Activated CD4-positive, alpha-beta T cell treated with anti-CD3 and anti-CD28 coated beads for 4 hours (primary cell): ENCODE measurements around the gene TECPR1.
A peak's percentile ranks its signal among the peaks of the same experiment; 100 is the strongest.

ENCODE experiments used
- DNase-seq, 2 donors: peaks; one replicate each; pipeline ENCODE4 v3.0.0-alpha.2; 2020

Gene TECPR1

GRCh38 chr7:98187138-98187502 is 64.9 kb downstream of the TECPR1 start:
- no peak for DNase-seq

- no peak for DNase-seq
Measured at GRCh38 chr7:98186452-98187137, 65.4 kb downstream of the TECPR1 start.

GRCh38 chr7:98185101-98185500 is 66.9 kb downstream of the TECPR1 start:
- no peak for DNase-seq

- no peak for DNase-seq
Measured at GRCh38 chr7:98180751-98181150, 71.3 kb downstream of the TECPR1 start.

GRCh38 chr7:98178762-98179490 is 73.1 kb downstream of the TECPR1 start:
- no peak for DNase-seq

GRCh38 chr7:98178321-98178720 is 73.7 kb downstream of the TECPR1 start:
- no peak for DNase-seq

GRCh38 chr7:98177553-98177952 is 74.5 kb downstream of the TECPR1 start:
- no peak for DNase-seq

GRCh38 chr7:98175260-98175940 is 76.6 kb downstream of the TECPR1 start:
- DNase-seq, result no peak

- no peak for DNase-seq
Measured at GRCh38 chr7:98174334-98175259, 77.4 kb downstream of the TECPR1 start.

GRCh38 chr7:98171449-98171848 is 80.6 kb downstream of the TECPR1 start:
- no peak for DNase-seq

- no peak for DNase-seq
Measured at GRCh38 chr7:98170966-98171365, 81.1 kb downstream of the TECPR1 start.

GRCh38 chr7:98168904-98169621 is 83.0 kb downstream of the TECPR1 start:
- no peak for DNase-seq

GRCh38 chr7:98168181-98168903 is 83.7 kb downstream of the TECPR1 start:
- DNase-seq, result peak; percentile 64 to 72

- DNase-seq, result no peak
Measured at GRCh38 chr7:98167653-98168052, 84.4 kb downstream of the TECPR1 start.

GRCh38 chr7:98166668-98166970 is 85.4 kb downstream of the TECPR1 start:
- DNase-seq, result no peak

GRCh38 chr7:98165827-98166667 is 86.0 kb downstream of the TECPR1 start:
- DNase-seq, result peak; percentile 34 to 49
